Right ventricle myocardium superior (tissue), 1 donor: ENCODE results near the gene PAQR7. TPM values are rescaled to one million over a fixed set of nuclear protein-coding genes. Genes with fewer than 3 reads are reported as not detected.

Source experiments
- microRNA-seq: library from miRNA; unstranded; fragments of <30 nt; microRNA quantifications from one replicate; pipeline ENCODE4 v1.2.0, GENCODE V29; 2020
- total RNA-seq: library from RNA; stranded (reverse); fragmentation: NEBNext Ultra II Directional; extraction: Animal tissue kit (Norgen Biotek cat#: 25700); gene quantifications from one replicate; pipeline ENCODE4 v1.2.1, GENCODE V29; 2021
- donor health status: DM: no; HTN: yes; CAD: no; lungs with severe emphysema.

The PAQR7 gene
- total RNA-seq, 1 donor from 2014 or later, result 2.2 TPM

Small RNA genes lying within 50 kb of the gene (microRNA-seq; reads per million reads assigned to microRNA genes)
- gene MIR3917, result not detected

Other genes with a start within 250 kb of the PAQR7 start
- 39.6 TPM for gene SELENON, start 75.5 kb downstream of the PAQR7 start, total RNA-seq
- gene MTFR1L, start 55.8 kb downstream of the PAQR7 start, total RNA-seq, result 222 TPM
- gene AUNIP, start 16.3 kb downstream of the PAQR7 start, total RNA-seq, result 0.11 TPM
- gene STMN1, start 30.7 kb upstream of the PAQR7 start, total RNA-seq, result 24.2 TPM
- 12.1 TPM for gene PAFAH2, start 122.4 kb upstream of the PAQR7 start, total RNA-seq
- 11.9 TPM for gene EXTL1, start 146.1 kb upstream of the PAQR7 start, total RNA-seq
- gene SLC30A2, start 170.4 kb upstream of the PAQR7 start, total RNA-seq, result 3.0 TPM
- gene TRIM63, start 191.9 kb upstream of the PAQR7 start, total RNA-seq, result 229 TPM
- gene PDIK1L, start 236.1 kb upstream of the PAQR7 start, total RNA-seq, result 4.0 TPM